Measurements from ENCODE around the gene TSHZ3.

Gene TSHZ3

GRCh38 chr19:31297991-31298390 is 51.2 kb downstream of the TSHZ3 start:
- Histone ChIP-seq H3K36me3 (ENCODE audit: control insufficient read depth, insufficient read depth, low read length) (no peaks in the 10 kb centered on the region), H3K27me3 (ENCODE audit: control insufficient read depth, insufficient read depth, low read length) (no peaks in the 10 kb centered on the region), H3K9me3 (ENCODE audit: control insufficient read depth, insufficient read depth, low read length) (no peaks in the 10 kb centered on the region), H3K9ac (ENCODE audit: low read depth, low read length) (no peak overlapping the region), H3K4me3 (ENCODE audit: low read depth, low read length) (no peak overlapping the region), H3K4me1 (ENCODE audit: control insufficient read depth, insufficient read depth, low read length) (no peaks in the 10 kb centered on the region), H3K27ac (ENCODE audit: low read depth, low read length) (no peak overlapping the region)

- Histone ChIP-seq H3K36me3 (ENCODE audit: control insufficient read depth, insufficient read depth, low read length) (no peaks in the 10 kb centered on the region), H3K4me1 (ENCODE audit: control insufficient read depth, insufficient read depth, low read length) (no peaks in the 10 kb centered on the region), H3K27ac (ENCODE audit: low read depth, low read length) (no peak overlapping the region), H3K27me3 (ENCODE audit: control insufficient read depth, insufficient read depth, low read length) (no peaks in the 10 kb centered on the region), H3K9ac (ENCODE audit: low read depth, low read length) (no peak overlapping the region), H3K4me3 (ENCODE audit: low read depth, low read length) (no peak overlapping the region), H3K9me3 (ENCODE audit: control insufficient read depth, insufficient read depth, low read length) (no peaks in the 10 kb centered on the region)
Observed at GRCh38 chr19:31296741-31297390, 52.4 kb downstream of the TSHZ3 start.

GRCh38 chr19:31294189-31294588 is 55.0 kb downstream of the TSHZ3 start:
- Histone ChIP-seq H3K27me3 (ENCODE audit: control insufficient read depth, insufficient read depth, low read length) (no peaks in the 10 kb centered on the region), H3K4me1 (ENCODE audit: control insufficient read depth, insufficient read depth, low read length) (no peaks in the 10 kb centered on the region), H3K27ac (ENCODE audit: low read depth, low read length) (no peak overlapping the region), H3K9ac (ENCODE audit: low read depth, low read length) (no peak overlapping the region), H3K36me3 (ENCODE audit: control insufficient read depth, insufficient read depth, low read length) (no peaks in the 10 kb centered on the region), H3K4me3 (ENCODE audit: low read depth, low read length) (no peak overlapping the region), H3K9me3 (ENCODE audit: control insufficient read depth, insufficient read depth, low read length) (no peaks in the 10 kb centered on the region)

DNA sequence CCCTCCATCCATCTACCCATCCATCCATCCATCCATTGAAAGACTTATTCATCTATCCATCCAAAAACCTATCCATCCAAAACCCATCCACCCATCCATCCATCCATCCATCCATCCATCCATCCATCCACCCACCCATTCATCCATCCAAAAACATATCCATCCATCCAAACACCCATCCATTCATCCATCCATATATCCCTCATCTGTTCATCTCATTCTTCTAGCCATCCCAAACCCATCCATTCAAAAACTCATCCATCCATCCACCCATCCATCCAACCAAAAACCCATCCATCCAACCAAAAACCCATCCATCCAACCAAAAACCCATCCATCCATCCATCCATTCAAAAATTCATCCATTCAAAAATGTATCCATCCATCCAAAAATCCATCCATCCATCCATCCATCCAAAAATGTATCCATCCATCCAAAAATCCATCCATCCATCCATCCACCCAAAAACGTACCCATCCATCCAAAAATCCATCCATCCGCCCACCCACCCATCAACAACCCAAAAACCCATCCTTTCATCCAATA is 56.5 kb downstream of the TSHZ3 start:
- Histone ChIP-seq H3K27me3 (ENCODE audit: control insufficient read depth, insufficient read depth, low read length) (no peaks in the 10 kb centered on the region), H3K4me1 (ENCODE audit: control insufficient read depth, insufficient read depth, low read length) (no peaks in the 10 kb centered on the region), H3K27ac (ENCODE audit: low read depth, low read length) (no peak overlapping the region), H3K9ac (ENCODE audit: low read depth, low read length) (no peak overlapping the region), H3K4me3 (ENCODE audit: low read depth, low read length) (no peak overlapping the region), H3K36me3 (ENCODE audit: control insufficient read depth, insufficient read depth, low read length) (no peaks in the 10 kb centered on the region), H3K9me3 (ENCODE audit: control insufficient read depth, insufficient read depth, low read length) (no peaks in the 10 kb centered on the region)

GRCh38 chr19:31290931-31291590 is 58.2 kb downstream of the TSHZ3 start:
- H3K9ac ChIP-seq (ENCODE audit: low read depth, low read length), result no peak overlapping the region
- H3K36me3 ChIP-seq (ENCODE audit: control insufficient read depth, insufficient read depth, low read length), result no peaks in the 10 kb centered on the region
- no peaks in the 10 kb centered on the region for H3K9me3 ChIP-seq (ENCODE audit: control insufficient read depth, insufficient read depth, low read length)

GRCh38 chr19:31289976-31290375 is 59.3 kb downstream of the TSHZ3 start:
- Histone ChIP-seq H3K27ac (ENCODE audit: low read depth, low read length) (no peak overlapping the region), H3K27me3 (ENCODE audit: control insufficient read depth, insufficient read depth, low read length) (no peaks in the 10 kb centered on the region), H3K4me1 (ENCODE audit: control insufficient read depth, insufficient read depth, low read length) (no peaks in the 10 kb centered on the region), H3K9ac (ENCODE audit: low read depth, low read length) (no peak overlapping the region), H3K4me3 (ENCODE audit: low read depth, low read length) (no peak overlapping the region), H3K9me3 (ENCODE audit: control insufficient read depth, insufficient read depth, low read length) (no peaks in the 10 kb centered on the region), H3K36me3 (ENCODE audit: control insufficient read depth, insufficient read depth, low read length) (no peaks in the 10 kb centered on the region)

More at GRCh38 chr19:31290931-31291590, 58.2 kb downstream of the TSHZ3 start:
- no peak overlapping the region for H3K27ac ChIP-seq (ENCODE audit: low read depth, low read length)
- no peaks in the 10 kb centered on the region for H3K4me1 ChIP-seq (ENCODE audit: control insufficient read depth, insufficient read depth, low read length)
- H3K4me3 ChIP-seq (ENCODE audit: low read depth, low read length), result no peak overlapping the region
- H3K27me3 ChIP-seq (ENCODE audit: control insufficient read depth, insufficient read depth, low read length), result no peaks in the 10 kb centered on the region

GRCh38 chr19:31289381-31289880 is 59.8 kb downstream of the TSHZ3 start:
- H3K36me3 ChIP-seq (ENCODE audit: control insufficient read depth, insufficient read depth, low read length), result no peaks in the 10 kb centered on the region
- no peak overlapping the region for H3K27ac ChIP-seq (ENCODE audit: low read depth, low read length)
- no peaks in the 10 kb centered on the region for H3K9me3 ChIP-seq (ENCODE audit: control insufficient read depth, insufficient read depth, low read length)
- H3K4me1 ChIP-seq (ENCODE audit: control insufficient read depth, insufficient read depth, low read length), result no peaks in the 10 kb centered on the region
- H3K4me3 ChIP-seq (ENCODE audit: low read depth, low read length), result no peak overlapping the region
- no peaks in the 10 kb centered on the region for H3K27me3 ChIP-seq (ENCODE audit: control insufficient read depth, insufficient read depth, low read length)
- H3K9ac ChIP-seq (ENCODE audit: low read depth, low read length), result no peak overlapping the region

DNA sequence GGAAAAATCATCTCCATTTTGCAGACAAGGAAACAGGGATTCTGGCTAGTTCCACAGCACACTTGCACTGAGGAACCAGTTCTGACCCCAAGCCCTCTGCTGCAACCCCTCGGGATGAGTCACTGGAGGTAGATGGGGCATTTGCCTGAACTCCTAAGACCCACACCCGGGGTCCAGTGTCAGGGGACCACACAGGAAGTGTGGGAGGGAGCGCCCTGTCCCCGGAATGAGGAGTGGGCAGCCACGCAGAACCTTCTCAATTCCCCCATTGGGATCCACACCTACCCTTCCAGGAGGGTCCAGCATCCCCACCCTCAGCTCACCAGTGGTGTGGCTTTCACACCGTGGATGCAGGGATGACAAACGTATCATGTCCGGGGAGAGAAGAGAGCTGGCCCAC is 62.7 kb downstream of the TSHZ3 start:
- Histone ChIP-seq H3K4me3 (ENCODE audit: low read depth, low read length) (no peak overlapping the region), H3K4me1 (ENCODE audit: control insufficient read depth, insufficient read depth, low read length) (no peaks in the 10 kb centered on the region; the same call in 1 of the 2 replicates), H3K27ac (ENCODE audit: low read depth, low read length) (no peak overlapping the region), H3K9me3 (ENCODE audit: control insufficient read depth, insufficient read depth, low read length) (no peaks in the 10 kb centered on the region), H3K36me3 (ENCODE audit: control insufficient read depth, insufficient read depth, low read length) (no peaks in the 10 kb centered on the region), H3K27me3 (ENCODE audit: control insufficient read depth, insufficient read depth, low read length) (no peaks in the 10 kb centered on the region), H3K9ac (ENCODE audit: low read depth, low read length) (no peak overlapping the region)

GRCh38 chr19:31285744-31286143 is 63.5 kb downstream of the TSHZ3 start:
- Histone ChIP-seq H3K4me3 (ENCODE audit: low read depth, low read length) (no peak overlapping the region), H3K27me3 (ENCODE audit: control insufficient read depth, insufficient read depth, low read length) (no peaks in the 10 kb centered on the region), H3K27ac (ENCODE audit: low read depth, low read length) (no peak overlapping the region), H3K4me1 (ENCODE audit: control insufficient read depth, insufficient read depth, low read length) (no peaks in the 10 kb centered on the region; the same call in 1 of the 2 replicates), H3K9ac (ENCODE audit: low read depth, low read length) (no peak overlapping the region), H3K9me3 (ENCODE audit: control insufficient read depth, insufficient read depth, low read length) (no peaks in the 10 kb centered on the region), H3K36me3 (ENCODE audit: control insufficient read depth, insufficient read depth, low read length) (no peaks in the 10 kb centered on the region)

GRCh38 chr19:31284621-31285020 is 64.6 kb downstream of the TSHZ3 start:
- H3K27ac ChIP-seq (ENCODE audit: low read depth, low read length), result no peak overlapping the region

DNA sequence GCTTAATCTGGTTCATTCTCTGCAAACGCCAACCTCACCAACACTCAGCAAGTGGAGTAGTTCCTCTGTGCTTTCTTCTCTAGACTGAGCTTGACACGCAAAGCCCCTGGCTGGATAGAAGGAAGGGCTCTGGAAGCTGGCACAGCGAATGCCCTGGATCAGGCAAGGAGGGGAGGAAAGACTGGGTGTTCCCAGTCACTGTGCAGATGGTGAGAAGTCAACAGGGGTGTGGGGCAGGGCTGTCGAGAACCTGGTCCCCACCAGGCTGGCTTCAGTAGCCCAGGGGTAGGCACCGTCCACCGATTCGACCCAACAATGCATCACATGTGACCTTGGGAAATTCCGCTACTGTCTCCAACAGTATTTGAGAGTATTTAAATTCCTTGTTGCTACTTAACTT is 65.5 kb downstream of the TSHZ3 start:
- no peak overlapping the region for H3K4me3 ChIP-seq (ENCODE audit: low read depth, low read length)
- H3K27me3 ChIP-seq (ENCODE audit: control insufficient read depth, insufficient read depth, low read length), result no peaks in the 10 kb centered on the region
- H3K27ac ChIP-seq (ENCODE audit: low read depth, low read length), result no peak overlapping the region
- no peaks in the 10 kb centered on the region; the same call in 1 of the 2 replicates for H3K4me1 ChIP-seq (ENCODE audit: control insufficient read depth, insufficient read depth, low read length)
- peaks cover 9% of the 10 kb centered on the region for H3K36me3 ChIP-seq (ENCODE audit: control insufficient read depth, insufficient read depth, low read length)
- H3K9ac ChIP-seq (ENCODE audit: low read depth, low read length), result no peak overlapping the region
- H3K9me3 ChIP-seq (ENCODE audit: control insufficient read depth, insufficient read depth, low read length), result no peaks in the 10 kb centered on the region

More at GRCh38 chr19:31284621-31285020, 64.6 kb downstream of the TSHZ3 start:
- no peak overlapping the region for H3K4me3 ChIP-seq (ENCODE audit: low read depth, low read length)
- no peaks in the 10 kb centered on the region for H3K27me3 ChIP-seq (ENCODE audit: control insufficient read depth, insufficient read depth, low read length)
- no peaks in the 10 kb centered on the region; the same call in 1 of the 2 replicates for H3K4me1 ChIP-seq (ENCODE audit: control insufficient read depth, insufficient read depth, low read length)
- H3K9me3 ChIP-seq (ENCODE audit: control insufficient read depth, insufficient read depth, low read length), result no peaks in the 10 kb centered on the region
- H3K36me3 ChIP-seq (ENCODE audit: control insufficient read depth, insufficient read depth, low read length), result 0 out of 2 replicates have a peak, but pooled peaks cover under 1% of the 10 kb centered on the region
- no peak overlapping the region for H3K9ac ChIP-seq (ENCODE audit: low read depth, low read length)

Data from HUES48 (cell line).